GM12878 (cell line): Measurements from ENCODE around the gene IL3. TPM values are rescaled to one million over a fixed set of nuclear protein-coding genes. Genes with fewer than 3 reads are reported as not detected.
"Not testable (repeated sequence)": the region's sequence is repeated elsewhere in the genome, so short reads cannot be mapped to it uniquely, and the experiment has no call there.

Experiments
- ATAC-seq: fragments of 200-7000 bp; cut with Tn5 transposase; 3 replicates; pipeline ENCODE4 v1.9.1; 2020; ENCODE audit warnings: mild to moderate bottlenecking, moderate library complexity
- BruUV-seq: library from RNA; stranded (reverse); fragments of 400-500 nt; replicated peaks from 2 replicates; lab custom pipeline; 2021; lab: Mats Ljungman, UMichigan
- CTCF ChIA-PET: fragments of 300-600 bp; sonication (Branson Sonifier 250); formaldehyde crosslinking; extraction: SDS; loops from one replicate; lab custom pipeline; 2021; ENCODE audit warnings: inconsistent platforms; lab: Yijun Ruan, JAX
- POLR2A ChIA-PET: fragments of 350-600 bp; formaldehyde crosslinking; extraction: SDS; loops from one replicate; lab custom pipeline; 2021; ENCODE audit warnings: inconsistent platforms; lab: Charles Lee
- RAD21 ChIA-PET: fragments of 300-600 bp; sonication (Branson Sonifier 250); formaldehyde crosslinking; loops from one replicate; lab custom pipeline; 2023; ENCODE audit warnings: antibody characterized with exemption; ENCODE audit not compliant: unreplicated experiment; lab: Charles Lee
- SMC1A ChIA-PET: fragments of 300-600 bp; sonication (Branson Sonifier 250); formaldehyde crosslinking; loops from one replicate; lab custom pipeline; 2023; ENCODE audit not compliant: unreplicated experiment, uncharacterized antibody; lab: Charles Lee
- DNase-seq: peaks from one replicate; pipeline ENCODE4 v3.0.0-alpha.2; 2011; ENCODE audit warnings: low read depth, low spot score
- FAIRE-seq: peaks from 3 replicates; lab custom pipeline; 2011; peaks lifted over from hg19 to GRCh38; lab: Jason Lieb, UNC
- H2AFZ ChIP-seq: 2 replicates; pipeline ENCODE4 v1.6.0; 2011; ENCODE audit warnings: low read depth, low read length, control low read depth; ENCODE audit not compliant: control insufficient read depth
- H3K27ac ChIP-seq: 2 replicates; pipeline ENCODE4 v1.5.1; 2011; ENCODE audit warnings: control low read depth; ENCODE audit not compliant: control insufficient read depth, insufficient read depth
- H3K27me3 ChIP-seq, 2 experiments: replicated peaks in 1 of 2; 2 replicates each; pipeline versions ENCODE4 v1.6.0 to v1.6.1; 2011; ENCODE audit warnings: low read length in 1 of 2; ENCODE audit not compliant: control insufficient read depth in 2 of 2, insufficient read depth in 2 of 2
- H3K36me3 ChIP-seq, 2 experiments: 2 replicates each; pipeline ENCODE4 v1.5.1; 2011; ENCODE audit warnings: low read length in 1 of 2; ENCODE audit not compliant: control insufficient read depth in 2 of 2, insufficient read depth in 2 of 2
- H3K4me1 ChIP-seq: 2 replicates; pipeline ENCODE4 v1.6.1; 2011; ENCODE audit warnings: mild to moderate bottlenecking, low read length, moderate library complexity, mixed read lengths; ENCODE audit not compliant: control insufficient read depth, insufficient read depth
- H3K4me2 ChIP-seq: 2 replicates; pipeline ENCODE4 v1.6.0; 2011; ENCODE audit warnings: control low read depth; ENCODE audit not compliant: control insufficient read depth, insufficient read depth
- H3K4me3 ChIP-seq: fragments of 200-600 bp; sonication (generic); 2 replicates; pipeline ENCODE4 v1.5.1; 2016
- H3K79me2 ChIP-seq: 2 replicates; pipeline ENCODE4 v1.6.0; 2011; ENCODE audit warnings: low read length; ENCODE audit not compliant: control insufficient read depth, insufficient read depth
- H3K9ac ChIP-seq: 2 replicates; pipeline ENCODE4 v1.8.0; 2011; ENCODE audit warnings: low read length, control low read depth, mixed read lengths; ENCODE audit not compliant: control insufficient read depth, insufficient read depth
- H3K9me3 ChIP-seq: replicated peaks from 3 replicates; pipeline ENCODE4 v1.5.1; 2011; ENCODE audit warnings: mild to moderate bottlenecking, low read length; ENCODE audit not compliant: control insufficient read depth, insufficient read depth
- H4K20me1 ChIP-seq: 2 replicates; pipeline ENCODE4 v1.6.0; 2011; ENCODE audit not compliant: control insufficient read depth, insufficient read depth
- WGBS: methylation state at CpG from one replicate; pipeline ENCODE4 v1.1.6; 2016; ENCODE audit warnings: low lambda C conversion rate; ENCODE audit not compliant: insufficient replicate concordance, insufficient coverage; ENCODE audit errors: missing lambda C conversion rate; 5-methylcytosine and 5-hydroxymethylcytosine counted together
- in situ Hi-C: fragments of 300-500 bp; cut with MboI; formaldehyde crosslinking; loops from 9 replicates; pipeline ENCODE4 v1.14.3; 2018; ENCODE audit warnings: mixed read lengths
- intact Hi-C: fragments of 100-400 bp; cut with micrococcal nuclease; formaldehyde crosslinking; loops from one replicate; pipeline ENCODE4 v1.14.2; 2022; ENCODE audit not compliant: unreplicated experiment
- polyA plus RNA-seq, 11 experiments: library from polyadenylated mRNA; depleted of rRNA in 4 of 11; unstranded in 6 of 11; stranded (reverse) in 5 of 11; fragments of >200 nt; fragmentation: Nextera tagmentation in 4 of 11; fragmentation: Illumina TruSeq in 1 of 11; extraction: Ambion mirVana in 4 of 11; extraction: Trizol in 1 of 11; gene quantifications; 1 replicate in 1 of 11; 2 replicates in 10 of 11; pipeline versions ENCODE4 v1.2.1 to v1.2.3, GENCODE V29; 2011 to 2016; ENCODE audit warnings: inconsistent platforms in 2 of 11, missing spikeins in 2 of 11, low read depth in 1 of 11
- total RNA-seq, 4 experiments: library from RNA; depleted of rRNA in 3 of 4; stranded (reverse); fragments of >200 nt in 3 of 4; fragmentation: Illumina TruSeq in 1 of 4; extraction: Trizol in 1 of 4; gene quantifications; 2 replicates each; pipeline versions ENCODE4 v1.2.1 to v1.2.3, GENCODE V29; 2013 to 2021

IL3 gene
- total and polyA plus RNA-seq, 10 of the 15 experiments (the other 5 are each of a cell fraction or from before 2014, with no cell fraction given), result not detected

- H3K79me2 ChIP-seq, H3K4me3 ChIP-seq, H3K9ac ChIP-seq, BruUV-seq, H4K20me1 ChIP-seq, intact Hi-C loops, H2AFZ ChIP-seq, POLR2A ChIA-PET, FAIRE-seq, RAD21 ChIA-PET, in situ Hi-C loops, H3K27ac ChIP-seq, H3K27me3 ChIP-seq, ATAC-seq, DNase-seq, H3K4me2 ChIP-seq, H3K36me3 ChIP-seq, H3K9me3 ChIP-seq, CTCF ChIA-PET: not testable (repeated sequence)
- 100% methylated on average over 1 of the region's 1 CpG for WGBS
- peaks cover 17% of the 10 kb centered on the region for H3K4me1 ChIP-seq
- SMC1A ChIA-PET, result interaction anchor here (0.7 kb wide), 1 partner anchor 312 kb away, joined by 3 read pairs; no protein-coding TSS in a partner anchor
Measured at GRCh38 chr5:132108495-132108894, 48.0 kb downstream of the IL3 start.

GRCh38 chr5:132108957-132109356 is 48.5 kb downstream of the IL3 start:
- SMC1A ChIA-PET, H3K4me2 ChIP-seq, FAIRE-seq, H3K36me3 ChIP-seq, H3K9ac ChIP-seq, H2AFZ ChIP-seq, H4K20me1 ChIP-seq, DNase-seq, H3K4me3 ChIP-seq, RAD21 ChIA-PET, CTCF ChIA-PET, H3K79me2 ChIP-seq, POLR2A ChIA-PET, H3K27me3 ChIP-seq, intact Hi-C loops, ATAC-seq, H3K27ac ChIP-seq, H3K9me3 ChIP-seq, in situ Hi-C loops, BruUV-seq: not testable (repeated sequence)
- peaks cover 13% of the 10 kb centered on the region for H3K4me1 ChIP-seq
- 100% methylated on average over 2 of the region's 4 CpGs for WGBS
